Measurements from ENCODE around the gene SLC18A3. TPM values are rescaled to one million over a fixed set of nuclear protein-coding genes. Genes with fewer than 3 reads are reported as not detected.

SLC18A3 gene
- not detected for total RNA-seq

GRCh38 chr10:49610114-49610457 is at the start of gene SLC18A3:
Gene SLC18A3 (plus strand): TSS chr10:49610310. CDS start chr10:49610741, 431 bp downstream.
- ChIA-PET POLR2A (no interaction called here), CTCF (interaction anchor here (0.6 kb wide), 1 partner anchor 201 kb away, joined by 3 read pairs; no protein-coding TSS in a partner anchor)
- Mint-ChIP-seq H3K9me3 (no peaks in the 10 kb centered on the region), H3K27ac (no peak within 1 kb of the TSS), H3K36me3 (peaks cover 5% of the 10 kb centered on the region), H3K4me3 (no peak within 1 kb of the TSS), H3K27me3 (peaks cover 63% of the 10 kb centered on the region), H3K4me1 (ENCODE audit: low read depth) (peaks cover 9% of the 10 kb centered on the region)
- DNase-seq, result no peak
- intact Hi-C loops (cut with micrococcal nuclease), result no loop called here

- no peak for DNase-seq
- intact Hi-C loops (cut with micrococcal nuclease), result no loop called here
- peaks cover 4% of the 10 kb centered on the region for H3K36me3 Mint-ChIP-seq
- no peak overlapping the region for H3K4me3 Mint-ChIP-seq
- H3K9me3 Mint-ChIP-seq, result peaks cover 9% of the 10 kb centered on the region
- H3K27me3 Mint-ChIP-seq, result peaks cover 27% of the 10 kb centered on the region
- no peaks in the 10 kb centered on the region for H3K4me1 Mint-ChIP-seq (ENCODE audit: low read depth)
- ChIA-PET POLR2A (no interaction called here), CTCF (no interaction called here)
- no peak overlapping the region for H3K27ac Mint-ChIP-seq
These were observed 49.6 kb upstream of the SLC18A3 start for GRCh38 chr10:49560526-49560925.

GRCh38 chr10:49562893-49563292 is 47.2 kb upstream of the SLC18A3 start:
- no peak for DNase-seq
- Mint-ChIP-seq H3K27me3 (peaks cover 26% of the 10 kb centered on the region), H3K36me3 (no peaks in the 10 kb centered on the region), H3K27ac (no peak overlapping the region), H3K9me3 (no peaks in the 10 kb centered on the region), H3K4me1 (ENCODE audit: low read depth) (no peaks in the 10 kb centered on the region), H3K4me3 (no peak overlapping the region)
- ChIA-PET POLR2A (no interaction called here), CTCF (no interaction called here)
- intact Hi-C loops (cut with micrococcal nuclease), result no loop called here

- intact Hi-C loops (cut with micrococcal nuclease), result no loop called here
- Mint-ChIP-seq H3K9me3 (no peaks in the 10 kb centered on the region), H3K27ac (no peak overlapping the region), H3K4me1 (ENCODE audit: low read depth) (no peaks in the 10 kb centered on the region), H3K27me3 (peaks cover 23% of the 10 kb centered on the region), H3K4me3 (no peak overlapping the region), H3K36me3 (no peaks in the 10 kb centered on the region)
- POLR2A ChIA-PET, result no interaction called here
- CTCF ChIA-PET, result interaction anchor here (0.6 to 1.4 kb wide), 2 partner anchors 29 to 90 kb away, joined by 3 read pairs; no protein-coding TSS in a partner anchor
- DNase-seq, result no peak
These were observed 45.6 kb upstream of the SLC18A3 start for GRCh38 chr10:49564461-49565009.

GRCh38 chr10:49567810-49568209 is 42.3 kb upstream of the SLC18A3 start:
- Mint-ChIP-seq H3K27ac (no peak overlapping the region), H3K4me1 (ENCODE audit: low read depth) (no peaks in the 10 kb centered on the region), H3K36me3 (no peaks in the 10 kb centered on the region), H3K4me3 (no peak overlapping the region), H3K9me3 (no peaks in the 10 kb centered on the region), H3K27me3 (peaks cover 23% of the 10 kb centered on the region)
- intact Hi-C loops (cut with micrococcal nuclease), result no loop called here
- no peak for DNase-seq
- ChIA-PET POLR2A (no interaction called here), CTCF (no interaction called here)

- H3K36me3 Mint-ChIP-seq, result no peaks in the 10 kb centered on the region
- peaks cover 21% of the 10 kb centered on the region for H3K27me3 Mint-ChIP-seq
- no peak overlapping the region for H3K27ac Mint-ChIP-seq
- H3K9me3 Mint-ChIP-seq, result no peaks in the 10 kb centered on the region
- CTCF ChIA-PET, result no interaction called here
- no peak overlapping the region for H3K4me3 Mint-ChIP-seq
- POLR2A ChIA-PET, result no interaction called here
- no peak for DNase-seq
- no peaks in the 10 kb centered on the region for H3K4me1 Mint-ChIP-seq (ENCODE audit: low read depth)
- intact Hi-C loops (cut with micrococcal nuclease), result no loop called here
These were observed 41.9 kb upstream of the SLC18A3 start for GRCh38 chr10:49568235-49568634.

- no peak for DNase-seq
- H3K4me1 Mint-ChIP-seq (ENCODE audit: low read depth), result no peaks in the 10 kb centered on the region
- CTCF ChIA-PET, result no interaction called here
- H3K4me3 Mint-ChIP-seq, result no peak overlapping the region
- POLR2A ChIA-PET, result no interaction called here
- no peak overlapping the region for H3K27ac Mint-ChIP-seq
- no peaks in the 10 kb centered on the region for H3K9me3 Mint-ChIP-seq
- peaks cover 14% of the 10 kb centered on the region for H3K27me3 Mint-ChIP-seq
- no peaks in the 10 kb centered on the region for H3K36me3 Mint-ChIP-seq
- intact Hi-C loops (cut with micrococcal nuclease), result no loop called here
These were observed 41.0 kb upstream of the SLC18A3 start for GRCh38 chr10:49569031-49569631.

- Mint-ChIP-seq H3K27ac (no peak overlapping the region), H3K4me1 (ENCODE audit: low read depth) (no peaks in the 10 kb centered on the region), H3K36me3 (no peaks in the 10 kb centered on the region), H3K27me3 (peaks cover 9% of the 10 kb centered on the region), H3K4me3 (no peak overlapping the region), H3K9me3 (no peaks in the 10 kb centered on the region)
- ChIA-PET CTCF (no interaction called here), POLR2A (no interaction called here)
- DNase-seq, result no peak
- intact Hi-C loops (cut with micrococcal nuclease), result no loop called here
These were observed 38.7 kb upstream of the SLC18A3 start for GRCh38 chr10:49571388-49571787.

GRCh38 chr10:49572594-49573114 is 37.5 kb upstream of the SLC18A3 start:
- Mint-ChIP-seq H3K4me3 (no peak overlapping the region), H3K27me3 (peaks cover 5% of the 10 kb centered on the region), H3K36me3 (no peaks in the 10 kb centered on the region), H3K9me3 (no peaks in the 10 kb centered on the region), H3K27ac (no peak overlapping the region), H3K4me1 (ENCODE audit: low read depth) (no peaks in the 10 kb centered on the region)
- intact Hi-C loops (cut with micrococcal nuclease), result no loop called here
- DNase-seq, result no peak
- POLR2A ChIA-PET, result no interaction called here
- CTCF ChIA-PET, result no interaction called here

- peaks cover 12% of the 10 kb centered on the region for H3K27me3 Mint-ChIP-seq
- intact Hi-C loops (cut with micrococcal nuclease), result no loop called here
- H3K9me3 Mint-ChIP-seq, result no peaks in the 10 kb centered on the region
- no peak for DNase-seq
- ChIA-PET POLR2A (no interaction called here), CTCF (no interaction called here)
- no peaks in the 10 kb centered on the region for H3K4me1 Mint-ChIP-seq (ENCODE audit: low read depth)
- H3K36me3 Mint-ChIP-seq, result no peaks in the 10 kb centered on the region
- no peak overlapping the region for H3K4me3 Mint-ChIP-seq
- H3K27ac Mint-ChIP-seq, result no peak overlapping the region
These were observed 34.5 kb upstream of the SLC18A3 start for GRCh38 chr10:49575489-49576072.

GRCh38 chr10:49577182-49577925 is 32.8 kb upstream of the SLC18A3 start:
- H3K27me3 Mint-ChIP-seq, result peaks cover 10% of the 10 kb centered on the region
- intact Hi-C loops (cut with micrococcal nuclease), result no loop called here
- peaks cover 2% of the 10 kb centered on the region for H3K4me1 Mint-ChIP-seq (ENCODE audit: low read depth)
- DNase-seq, result no peak
- CTCF ChIA-PET, result no interaction called here
- POLR2A ChIA-PET, result no interaction called here
- H3K9me3 Mint-ChIP-seq, result no peaks in the 10 kb centered on the region
- no peak overlapping the region for H3K27ac Mint-ChIP-seq
- H3K4me3 Mint-ChIP-seq, result no peak overlapping the region
- H3K36me3 Mint-ChIP-seq, result no peaks in the 10 kb centered on the region

- ChIA-PET POLR2A (no interaction called here), CTCF (no interaction called here)
- DNase-seq, result no peak
- Mint-ChIP-seq H3K4me3 (no peak overlapping the region), H3K36me3 (no peaks in the 10 kb centered on the region), H3K4me1 (ENCODE audit: low read depth) (peaks cover 2% of the 10 kb centered on the region), H3K27ac (no peak overlapping the region), H3K27me3 (peaks cover 14% of the 10 kb centered on the region), H3K9me3 (no peaks in the 10 kb centered on the region)
- intact Hi-C loops (cut with micrococcal nuclease), result no loop called here
These were observed 31.7 kb upstream of the SLC18A3 start for GRCh38 chr10:49578392-49578791.

All from activated CD4-positive, alpha-beta memory T cell treated with anti-CD3 and anti-CD28 coated beads for 36 hours (primary cell).